Gastrocnemius medialis (tissue), 4 donors: ENCODE results near the gene YTHDF1.

Source experiments
- POLR2A ChIP-seq, 2 donors: fragments of 450-650 bp; IDR thresholded peaks; one replicate each; pipeline ENCODE4 v1.6.1; 2017; ENCODE audit warnings: antibody characterized with exemption in 2 of 2, mild to moderate bottlenecking in 2 of 2, moderate library complexity in 2 of 2
- TF ChIP-seq, protein P1 (sequence below), 5 experiments: fragments of 450-650 bp in 3 of 5; fragments of 200-600 bp in 2 of 5; sonication (generic) in 2 of 5; IDR thresholded peaks in 4 of 5; conservative IDR thresholded peaks in 1 of 5; 1 replicate in 4 of 5; 2 replicates in 1 of 5; pipeline ENCODE4 v1.5.1; 2016 to 2019; ENCODE audit warnings: antibody characterized with exemption in 5 of 5, mild to moderate bottlenecking in 3 of 5, moderate library complexity in 3 of 5

DNA sequence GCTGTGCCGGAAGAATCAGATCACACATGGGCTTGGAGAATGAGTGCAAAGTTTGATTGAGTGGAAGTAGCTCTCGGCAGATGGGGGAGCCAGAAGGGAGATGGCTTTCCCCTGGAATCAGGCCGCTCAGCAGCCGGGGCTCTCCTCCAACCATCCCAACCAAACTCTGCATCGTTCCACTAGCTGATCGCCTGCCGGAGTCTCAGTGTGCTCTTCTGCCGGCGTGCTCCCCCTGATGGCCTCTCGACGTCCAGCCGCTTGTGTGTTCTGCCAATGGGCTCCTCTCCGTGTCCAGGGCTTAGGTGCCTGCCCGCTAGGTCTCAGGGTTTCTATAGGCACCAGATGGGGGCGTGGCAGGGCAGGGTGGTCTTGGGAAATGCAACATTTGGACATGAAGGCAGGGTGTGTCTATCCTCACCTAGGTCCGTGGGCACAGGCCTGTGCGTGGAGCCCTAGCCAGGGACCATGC, 14.9 kb upstream of the YTHDF1 start:
- no peak for TF ChIP-seq POLR2A (IDR thresholded peaks at IDR 0.05)
- TF ChIP-seq, protein P1, sequence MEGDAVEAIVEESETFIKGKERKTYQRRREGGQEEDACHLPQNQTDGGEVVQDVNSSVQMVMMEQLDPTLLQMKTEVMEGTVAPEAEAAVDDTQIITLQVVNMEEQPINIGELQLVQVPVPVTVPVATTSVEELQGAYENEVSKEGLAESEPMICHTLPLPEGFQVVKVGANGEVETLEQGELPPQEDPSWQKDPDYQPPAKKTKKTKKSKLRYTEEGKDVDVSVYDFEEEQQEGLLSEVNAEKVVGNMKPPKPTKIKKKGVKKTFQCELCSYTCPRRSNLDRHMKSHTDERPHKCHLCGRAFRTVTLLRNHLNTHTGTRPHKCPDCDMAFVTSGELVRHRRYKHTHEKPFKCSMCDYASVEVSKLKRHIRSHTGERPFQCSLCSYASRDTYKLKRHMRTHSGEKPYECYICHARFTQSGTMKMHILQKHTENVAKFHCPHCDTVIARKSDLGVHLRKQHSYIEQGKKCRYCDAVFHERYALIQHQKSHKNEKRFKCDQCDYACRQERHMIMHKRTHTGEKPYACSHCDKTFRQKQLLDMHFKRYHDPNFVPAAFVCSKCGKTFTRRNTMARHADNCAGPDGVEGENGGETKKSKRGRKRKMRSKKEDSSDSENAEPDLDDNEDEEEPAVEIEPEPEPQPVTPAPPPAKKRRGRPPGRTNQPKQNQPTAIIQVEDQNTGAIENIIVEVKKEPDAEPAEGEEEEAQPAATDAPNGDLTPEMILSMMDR (IDR thresholded peaks at IDR 0.05 in 4 of 5, conservative IDR thresholded peaks at IDR 0.05 in 1 of 5) = peak in 3 of 5 experiments; percentile 19 to 37 (median 22)
